Cardiac fibroblast (primary cell): ENCODE results near the gene MLYCD.

Source experiments
- DNase-seq, 2 donors: peaks; one replicate each; pipeline versions ENCODE4 v3.0.0 to v3.0.0-alpha.2; 2010; ENCODE audit warnings: low read depth in 2 of 2
- H3K4me3 ChIP-seq, 2 donors: replicated peaks in 1 of 2; 1 replicate in 1 of 2; 2 replicates in 1 of 2; pipeline ENCODE4 v1.5.1; 2011; ENCODE audit warnings: low read depth in 2 of 2, low read length in 2 of 2, mild to moderate bottlenecking in 2 of 2, moderate library complexity in 1 of 2
- CTCF ChIP-seq: IDR thresholded peaks from one replicate; pipeline ENCODE4 v1.5.1; 2011; ENCODE audit warnings: low read depth, mild to moderate bottlenecking, low read length, inconsistent platforms

MLYCD gene

GRCh38 chr16:83933885-83934683 lies 35.2 kb downstream of the MLYCD start:
- H3K4me3 ChIP-seq: no peak overlapping the region
- no peak for TF ChIP-seq CTCF
- peak; percentile 16 to 39 for DNase-seq

- no peak for DNase-seq
- no peak overlapping the region for H3K4me3 ChIP-seq
- no peak for TF ChIP-seq CTCF
Observed at GRCh38 chr16:83934684-83934977, 35.7 kb downstream of the MLYCD start.

GRCh38 chr16:83935005-83935857 lies 36.3 kb downstream of the MLYCD start:
- no peak overlapping the region for H3K4me3 ChIP-seq
- no peak for TF ChIP-seq CTCF
- DNase-seq: no peak

GRCh38 chr16:83935858-83936255 lies 36.9 kb downstream of the MLYCD start:
- no peak for DNase-seq
- no peak for TF ChIP-seq CTCF
- no peak overlapping the region for H3K4me3 ChIP-seq

- no peak for TF ChIP-seq CTCF
- H3K4me3 ChIP-seq: no peak overlapping the region
- DNase-seq: no peak
Observed at GRCh38 chr16:83936581-83937165, 37.8 kb downstream of the MLYCD start.

GRCh38 chr16:83937267-83937666 lies 38.4 kb downstream of the MLYCD start:
- no peak for TF ChIP-seq CTCF
- no peak for DNase-seq
- H3K4me3 ChIP-seq: no peak overlapping the region
